DMS114 treated with DMSO at 0.1 percent for 48 hours (cell line): ENCODE results near the gene SLN.
"Not testable (repeated sequence)": the region's sequence is repeated elsewhere in the genome, so short reads cannot be mapped to it uniquely, and the experiment has no call there.

Experiments used
- DNase-seq: peaks from one replicate; lab custom pipeline; 2025; ENCODE audit not compliant: unreplicated experiment; lab: John Stamatoyannopoulos, UW

Gene SLN

DNA sequence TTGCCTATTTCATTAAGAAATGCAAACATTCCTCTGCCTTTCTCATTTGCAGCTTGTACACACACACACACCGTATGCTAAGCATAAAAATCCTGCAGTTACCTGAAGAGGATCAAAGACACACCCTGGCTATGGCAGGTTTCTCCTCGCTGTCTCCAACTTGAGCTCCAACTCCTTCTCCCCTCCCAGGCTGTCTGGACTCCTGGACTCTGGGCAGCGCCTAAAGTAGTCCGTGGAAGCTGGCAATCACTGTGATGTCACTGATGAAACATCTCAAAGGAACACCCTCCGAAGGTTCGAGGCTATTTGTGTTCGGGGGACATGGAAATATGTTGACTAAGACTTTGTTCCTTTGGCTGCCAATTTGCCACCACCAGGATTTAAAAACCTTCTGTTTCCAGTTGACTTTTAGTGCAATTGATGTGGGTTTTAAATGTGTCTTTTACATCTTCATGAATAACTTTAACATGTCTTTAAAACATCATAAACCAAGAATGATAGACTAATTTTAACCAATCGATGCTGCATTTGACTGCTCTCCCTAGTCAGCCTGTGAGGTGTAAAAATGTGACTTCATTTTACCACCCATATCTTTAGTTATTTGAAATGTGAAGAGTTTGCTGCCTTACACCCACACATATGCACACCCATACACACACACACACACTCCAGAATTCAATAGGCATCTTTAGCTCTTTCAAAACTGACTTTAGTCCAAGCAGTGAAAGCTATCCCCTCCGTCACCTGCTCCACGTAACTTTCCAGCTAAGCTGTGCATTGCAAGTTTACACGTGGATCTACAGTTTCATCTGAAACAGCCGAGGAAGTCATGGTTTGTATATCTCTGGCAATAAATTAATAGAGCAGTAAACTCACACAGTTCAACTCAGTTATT is at the start of gene SLN:
Gene SLN (minus strand): TSS at position 196 of the 895 bp plus-strand sequence.
- no peak for DNase-seq

DNA sequence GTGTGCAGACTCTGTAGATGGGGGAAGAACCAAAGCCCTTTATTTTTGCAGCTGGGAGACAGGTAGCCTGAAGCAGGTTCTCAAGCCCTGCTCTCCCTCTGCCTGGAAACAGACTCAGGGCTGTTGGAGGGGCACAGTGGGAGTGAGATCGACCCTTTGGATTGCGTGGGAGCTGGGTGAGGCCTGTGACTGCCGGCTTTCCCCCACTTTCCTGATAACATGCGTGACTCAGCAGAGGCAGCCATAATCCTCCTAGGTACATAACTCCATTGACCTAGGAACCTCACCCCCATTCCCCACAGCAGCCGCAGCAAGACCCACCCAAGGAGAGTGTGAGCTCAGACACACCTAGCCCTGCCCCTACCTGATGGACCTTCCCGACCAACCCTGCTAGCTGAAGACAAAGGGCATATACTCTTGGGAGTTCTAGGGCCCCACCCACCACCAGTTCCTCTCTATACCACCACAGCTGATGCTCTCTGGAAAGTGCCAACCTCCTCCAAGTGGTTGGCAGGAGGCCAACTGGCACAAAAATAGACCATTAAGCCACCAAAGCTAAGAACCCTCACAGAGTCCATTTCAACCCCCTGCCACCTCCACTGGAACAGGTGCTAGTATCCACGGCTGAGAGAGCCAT is 47.0 kb upstream of the SLN start:
- DNase-seq, result not testable (repeated sequence)

DNA sequence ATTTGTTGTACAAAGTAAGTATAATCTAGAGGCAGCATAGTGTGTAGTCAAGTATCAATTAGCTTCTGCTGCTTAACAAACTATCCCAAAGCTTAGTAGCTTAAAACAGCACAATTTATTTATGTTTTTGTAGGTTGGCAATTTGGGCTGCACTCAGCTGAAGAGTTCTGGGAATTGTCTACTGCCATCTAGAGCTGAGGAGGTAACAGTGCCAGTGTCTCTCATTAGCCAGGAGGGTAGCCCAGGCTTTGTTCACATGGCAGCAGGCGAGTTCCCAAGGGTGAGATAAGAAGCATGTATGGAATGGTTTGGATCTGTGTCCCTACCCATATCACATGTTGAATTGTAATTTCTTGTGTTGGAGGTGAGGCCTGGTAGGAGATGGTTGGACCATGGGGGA is 45.8 kb upstream of the SLN start:
- DNase-seq, result no peak

DNA sequence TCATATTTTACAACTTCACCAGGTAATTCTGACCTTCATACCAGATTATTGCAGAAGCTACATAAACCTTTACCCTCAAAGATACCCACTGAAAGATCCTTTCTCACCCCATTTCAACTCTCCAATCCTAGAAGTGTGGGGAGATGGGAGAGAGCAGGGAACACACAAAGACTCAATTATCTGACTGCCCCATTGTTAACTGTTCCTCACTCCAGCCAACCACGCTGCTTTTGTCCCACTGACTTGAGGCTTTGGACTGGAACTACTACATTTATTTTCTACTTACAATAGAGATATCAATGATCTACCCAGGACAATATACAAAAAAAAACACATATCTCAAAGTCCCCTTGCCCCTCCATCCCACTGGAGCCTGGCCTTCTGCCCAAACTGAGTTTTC is 44.7 kb upstream of the SLN start:
- no peak for DNase-seq

DNA sequence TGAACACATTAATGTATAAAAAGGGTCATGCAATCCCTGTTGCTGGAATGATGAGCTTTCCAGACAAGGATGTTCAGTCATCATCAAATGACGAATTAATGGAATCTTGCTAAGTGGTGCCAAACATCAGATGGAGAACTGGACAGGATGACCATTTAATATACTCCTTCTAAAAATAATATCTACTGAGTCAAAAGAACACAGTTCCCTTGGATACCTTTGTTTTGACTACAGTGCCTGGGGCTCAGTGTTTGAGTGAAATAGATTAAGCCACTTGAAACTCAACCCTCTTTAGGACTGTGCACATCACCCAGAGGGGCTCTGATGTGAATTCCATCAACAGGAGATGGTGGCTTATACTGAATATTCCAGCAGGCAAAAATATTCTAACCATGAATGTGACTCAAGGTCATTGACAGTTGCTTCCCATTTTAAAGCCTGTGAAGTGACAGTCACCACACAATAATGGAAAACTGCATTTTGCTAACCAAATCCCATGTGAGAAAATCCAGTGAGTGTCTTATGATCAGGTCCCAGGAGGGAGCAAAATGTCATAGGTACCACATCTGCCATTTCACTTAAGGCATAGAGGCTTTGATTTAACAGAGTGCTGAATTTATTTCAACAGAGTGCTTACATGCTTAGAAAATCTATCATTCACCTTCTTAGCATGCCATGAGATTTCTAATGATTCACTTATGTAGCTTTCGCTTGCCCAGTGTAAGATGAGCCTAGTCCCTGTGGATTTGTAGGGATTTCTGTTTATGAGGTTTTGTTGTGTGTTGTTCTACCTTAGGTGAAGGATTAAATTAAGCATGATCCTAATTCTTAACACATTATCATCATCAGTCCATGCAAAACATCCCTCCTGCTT is 41.3 kb upstream of the SLN start:
- no peak for DNase-seq

DNA sequence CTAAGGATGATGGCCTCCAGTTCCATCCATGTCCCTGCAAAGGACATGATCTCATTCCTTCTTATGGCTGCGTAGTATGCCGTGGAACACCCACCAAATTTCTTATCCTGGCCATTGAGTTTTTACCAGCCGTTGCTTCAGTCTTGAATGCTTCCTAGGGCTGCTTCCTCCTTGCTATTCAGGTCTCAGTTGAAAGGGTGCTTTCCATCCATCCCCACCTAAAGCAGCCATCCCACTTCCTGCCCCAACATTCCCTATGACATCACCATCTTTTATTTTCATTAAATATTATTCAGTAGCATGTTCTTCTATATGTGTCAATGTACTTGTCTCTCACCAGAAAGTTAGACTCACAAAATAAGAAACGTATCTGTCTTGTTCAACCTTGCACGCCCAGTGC is 40.7 kb upstream of the SLN start:
- no peak for DNase-seq

DNA sequence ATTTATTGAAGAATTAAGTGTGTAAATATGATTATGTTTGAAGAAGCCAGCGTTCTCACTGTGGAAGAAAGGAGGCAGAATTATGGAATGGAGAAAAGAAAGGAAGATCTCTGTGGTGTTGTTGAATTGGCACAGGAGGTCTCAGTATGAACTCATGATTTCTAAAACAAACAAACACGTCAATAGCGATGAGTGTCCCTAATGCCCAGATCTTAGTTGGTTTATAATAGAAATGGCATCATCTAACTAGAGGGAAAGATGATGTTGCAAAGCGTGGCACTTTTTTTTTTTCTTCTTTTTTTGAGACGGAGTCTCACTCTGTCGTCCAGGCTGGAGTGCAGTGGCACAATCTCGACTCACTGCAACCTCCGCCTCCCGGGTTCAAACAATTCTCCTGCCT is 39.2 kb upstream of the SLN start:
- DNase-seq, result no peak

DNA sequence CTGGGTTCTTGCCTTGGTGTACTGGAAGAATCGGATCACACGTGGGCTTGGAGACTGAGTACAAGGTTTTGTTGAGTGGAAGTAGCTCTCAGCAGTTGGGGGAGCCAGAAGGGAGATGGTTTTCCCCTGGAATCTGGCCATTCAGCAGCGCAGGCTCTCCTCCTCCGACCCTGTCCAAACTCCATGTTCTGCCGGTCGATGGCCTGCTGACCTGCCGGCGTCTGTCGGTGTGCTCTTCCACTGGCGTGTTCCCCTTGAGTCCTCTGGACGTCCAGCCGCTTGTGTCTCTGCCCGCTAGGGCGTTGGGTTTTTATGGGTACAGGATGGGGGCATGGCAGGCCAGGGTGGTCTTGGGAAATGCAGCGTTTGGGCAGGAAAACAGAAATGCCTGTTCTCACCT is 38.5 kb upstream of the SLN start:
- no peak for DNase-seq

DNA sequence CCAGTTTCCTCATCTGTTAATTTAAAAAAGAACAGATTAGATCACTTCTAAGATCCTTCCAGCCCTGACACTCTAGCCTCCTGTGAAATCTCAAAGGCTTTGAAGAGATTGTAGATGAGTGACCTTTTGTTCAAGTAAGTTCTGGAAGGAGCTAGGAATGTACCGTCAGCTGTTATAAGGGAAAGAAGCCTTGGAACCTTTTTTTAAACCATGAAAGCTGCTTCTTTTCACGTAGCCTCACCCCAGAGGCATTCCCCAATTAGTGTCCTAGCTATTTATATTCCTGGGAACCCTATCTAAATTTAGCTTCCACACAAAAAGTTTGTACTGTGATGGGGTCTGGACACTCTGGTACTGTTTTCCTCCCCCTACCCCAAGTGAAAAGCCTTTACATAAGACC is 35.8 kb upstream of the SLN start:
- no peak for DNase-seq

DNA sequence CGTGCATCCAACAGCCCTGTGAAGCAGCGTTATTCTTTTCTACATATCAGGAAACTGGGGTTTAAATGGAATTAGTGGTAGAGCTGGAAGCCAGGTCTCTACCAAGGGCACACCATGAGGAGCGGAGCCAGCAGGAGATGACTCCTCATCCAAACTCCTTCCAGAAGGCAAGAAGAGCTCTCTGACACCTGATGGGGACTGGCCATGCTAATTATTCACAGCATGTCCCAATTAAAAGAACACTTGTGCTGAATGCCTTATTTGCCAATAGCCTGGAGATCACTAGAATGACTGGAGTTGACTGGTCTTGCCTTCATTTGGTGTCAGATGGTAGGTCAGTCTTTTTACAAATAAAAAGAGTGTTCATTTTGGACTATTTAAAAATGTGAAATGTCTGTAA is 32.9 kb upstream of the SLN start:
- DNase-seq, result no peak

DNA sequence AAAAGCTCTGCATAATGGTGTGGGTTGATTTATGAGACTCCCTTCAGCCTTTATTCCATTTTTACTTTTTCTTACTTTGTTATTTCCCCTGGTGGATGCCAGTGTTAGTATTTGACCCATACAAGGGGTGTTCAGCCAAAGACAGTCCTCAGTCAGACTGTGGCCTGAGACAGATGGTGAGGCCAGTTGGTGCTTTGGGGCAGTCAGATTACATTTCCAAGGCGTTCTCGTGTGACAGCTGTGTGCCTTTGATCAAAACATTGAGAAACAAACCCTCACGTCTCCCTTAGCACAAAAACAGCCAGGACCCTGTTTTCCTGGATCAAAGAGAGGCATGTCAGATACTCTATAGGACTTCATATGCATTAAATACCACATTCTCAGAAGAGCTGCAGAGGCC is 31.3 kb upstream of the SLN start:
- DNase-seq, result no peak

DNA sequence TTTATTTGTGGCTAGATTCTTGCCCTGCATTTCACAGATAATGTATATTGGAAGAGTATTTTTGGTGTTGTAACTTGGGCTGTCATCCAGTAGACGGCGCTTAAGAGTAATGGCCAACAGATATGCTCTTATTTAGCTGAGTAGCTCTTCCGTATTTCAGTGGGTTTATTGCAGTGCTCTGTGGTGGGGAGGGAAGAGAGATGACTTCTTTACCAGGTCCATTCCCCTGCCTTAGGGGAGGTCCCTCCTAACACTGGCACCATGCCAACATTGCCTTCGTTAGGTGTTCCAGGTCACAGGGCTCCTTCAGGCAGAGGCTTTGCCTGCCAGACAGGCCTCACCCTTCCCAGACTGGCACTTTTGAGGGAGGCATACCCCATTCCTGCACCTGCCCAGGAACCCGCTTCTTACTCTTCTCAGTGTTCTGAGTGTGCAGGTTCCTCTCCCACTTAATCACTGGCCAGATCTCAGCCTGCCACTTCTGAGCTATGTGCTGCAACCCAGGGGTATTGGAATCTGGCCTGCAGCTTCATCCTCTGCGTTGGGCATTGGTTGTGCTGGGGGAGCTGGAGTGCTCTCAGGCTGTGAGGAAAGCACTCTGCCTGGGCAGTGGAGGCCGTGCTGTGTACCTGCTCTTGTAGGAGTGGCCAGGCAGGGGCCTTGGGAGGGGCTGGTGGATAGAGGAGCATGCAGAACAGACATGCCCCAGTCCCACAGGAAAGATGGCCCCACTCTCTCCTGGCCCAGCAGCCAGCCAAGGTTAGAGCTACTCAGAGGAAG is 29.4 kb upstream of the SLN start:
- no peak for DNase-seq

DNA sequence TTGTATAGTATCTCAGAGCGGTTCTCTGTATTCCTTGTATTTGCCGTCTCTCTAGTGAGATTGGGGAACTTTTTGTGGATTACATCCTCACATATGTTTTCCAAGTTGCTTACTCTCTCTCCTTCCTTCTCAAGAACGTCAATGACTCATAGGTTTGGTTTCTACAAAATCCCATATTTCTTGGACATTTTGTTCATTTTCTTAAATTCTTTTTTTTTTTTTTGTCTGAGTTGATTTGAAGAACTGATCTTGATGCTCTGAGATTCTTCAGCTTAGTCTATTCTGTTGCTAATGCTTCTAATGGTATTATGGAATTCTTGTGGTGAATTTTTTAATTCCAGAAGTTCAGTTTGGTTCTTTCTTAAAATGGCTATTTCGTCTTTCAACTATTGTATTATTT is 28.4 kb upstream of the SLN start:
- no peak for DNase-seq

DNA sequence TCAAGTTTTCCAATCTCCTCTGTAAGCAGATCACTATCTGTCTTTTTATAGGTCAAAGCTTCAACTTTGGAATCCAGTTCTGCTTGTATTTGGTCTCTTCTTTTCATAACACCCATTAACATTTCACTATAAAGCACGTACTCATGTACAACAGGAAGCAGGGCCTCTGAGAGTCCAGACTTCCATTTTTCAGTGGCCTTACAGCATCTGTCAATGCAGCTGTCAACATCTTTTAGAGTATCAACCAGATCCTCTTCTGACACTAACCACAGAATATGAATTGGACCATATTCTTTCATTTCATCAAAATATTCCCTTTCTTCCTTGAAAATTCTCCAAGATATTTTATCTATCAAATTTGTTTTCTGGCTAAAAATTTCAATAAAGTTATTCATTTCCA is 24.7 kb upstream of the SLN start:
- DNase-seq, result no peak

DNA sequence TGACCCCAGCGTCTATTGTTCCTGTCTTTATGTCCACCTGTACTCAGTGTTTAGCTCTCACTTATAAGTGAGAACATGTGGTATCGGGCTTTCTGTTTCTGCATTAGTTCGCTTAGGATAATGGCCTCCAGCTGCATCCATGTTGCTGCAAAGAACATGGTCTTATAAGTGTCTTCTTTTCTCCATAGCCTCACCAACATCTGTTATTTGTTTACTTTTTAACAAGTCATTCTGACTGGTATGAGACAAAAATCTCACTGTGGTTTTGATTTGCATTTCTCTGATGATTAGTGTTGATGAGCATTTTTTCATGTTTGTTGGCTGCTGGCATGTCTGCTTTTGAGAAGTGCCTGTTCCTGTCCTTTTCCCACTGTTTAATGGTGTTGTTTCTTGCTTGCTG is 21.7 kb upstream of the SLN start:
- DNase-seq, result no peak

DNA sequence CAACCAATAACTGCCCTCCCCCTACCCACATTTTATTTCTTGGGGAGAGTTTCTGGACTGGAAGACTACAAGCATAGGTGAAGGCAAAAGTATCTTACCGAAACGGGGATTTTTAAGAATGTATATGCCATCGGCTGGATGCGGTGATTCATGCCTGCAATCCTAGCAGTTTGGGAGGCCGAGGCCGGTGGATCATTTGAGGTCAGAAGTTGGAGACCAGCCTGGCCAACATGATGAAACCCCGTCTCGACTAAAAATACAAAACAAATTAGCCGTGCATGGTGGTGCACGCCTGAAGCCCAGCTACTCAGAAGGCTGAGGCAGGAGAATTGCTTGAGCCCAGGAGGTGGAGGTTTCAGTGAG is 20.8 kb upstream of the SLN start:
- no peak for DNase-seq

DNA sequence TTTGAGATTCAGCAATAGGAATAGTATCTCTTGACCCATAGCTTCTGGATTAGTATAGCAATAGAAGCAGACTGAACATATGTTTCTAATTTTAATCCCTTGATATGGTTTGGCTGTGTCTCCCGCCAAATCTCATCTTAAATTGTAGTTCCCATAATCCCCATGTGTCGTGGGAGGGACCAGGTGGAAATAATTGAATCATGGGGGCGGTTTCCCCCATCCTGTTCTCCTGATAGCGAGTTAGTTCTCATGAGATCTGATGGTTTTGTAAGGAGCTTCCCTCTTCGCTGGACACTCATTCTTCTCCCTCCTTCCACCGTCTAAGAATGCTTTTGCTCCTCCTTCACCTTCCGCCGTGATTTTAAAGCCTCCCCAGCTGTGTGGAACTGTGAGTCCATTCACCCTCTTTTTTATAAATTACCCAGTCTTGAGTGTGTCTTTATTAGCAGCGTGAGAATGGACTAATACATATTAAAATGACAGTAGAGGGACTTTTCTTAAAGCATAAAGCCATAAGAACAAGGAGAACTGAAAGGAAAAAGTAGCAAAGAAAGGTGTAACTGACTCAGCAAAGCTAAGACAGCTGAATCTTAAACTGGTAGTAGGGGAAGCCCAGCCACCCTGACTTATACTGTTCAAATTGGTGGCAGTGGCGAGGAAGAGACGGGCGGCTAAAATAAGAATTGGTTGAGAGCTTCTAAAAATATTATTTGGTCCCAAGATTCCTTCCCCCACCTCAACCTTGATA is 20.3 kb upstream of the SLN start:
- DNase-seq, result no peak

DNA sequence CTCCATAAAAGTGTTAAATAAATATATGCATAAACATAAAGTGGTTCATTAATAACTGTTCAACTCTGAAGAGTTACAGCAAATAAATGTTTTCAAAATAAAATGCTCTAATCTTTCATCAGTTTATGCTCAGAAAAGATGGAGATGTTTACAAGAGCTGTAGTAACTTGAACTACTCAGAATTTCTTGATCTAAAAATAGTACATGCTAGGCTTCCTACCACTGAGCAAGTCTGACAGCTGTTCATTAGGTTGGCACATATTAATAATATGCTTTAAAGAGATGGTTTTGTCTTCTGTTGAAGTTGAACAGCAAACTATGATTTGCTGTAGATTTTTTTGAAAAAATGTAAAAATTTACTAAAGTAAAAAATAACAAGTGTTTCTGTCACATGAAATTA is 10.8 kb upstream of the SLN start:
- no peak for DNase-seq

DNA sequence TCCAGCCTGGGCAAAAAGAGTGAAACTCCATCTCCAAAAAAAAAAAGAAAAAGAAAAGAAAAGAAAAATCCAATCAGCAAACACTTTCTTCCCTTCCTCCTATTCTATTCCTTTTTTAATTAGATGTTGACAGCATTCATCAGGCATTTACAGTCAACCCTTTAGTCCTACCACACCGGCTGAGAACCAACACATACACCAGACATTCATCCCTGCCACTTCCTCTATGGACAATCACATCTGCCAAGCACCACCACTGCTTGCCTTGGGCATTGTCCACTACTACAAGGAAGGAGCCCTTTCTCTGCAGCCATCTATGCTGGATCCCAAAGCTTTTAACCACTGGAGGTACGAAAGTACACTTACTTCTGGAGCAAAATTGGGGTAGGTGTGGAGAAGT is 9.4 kb upstream of the SLN start:
- no peak for DNase-seq

DNA sequence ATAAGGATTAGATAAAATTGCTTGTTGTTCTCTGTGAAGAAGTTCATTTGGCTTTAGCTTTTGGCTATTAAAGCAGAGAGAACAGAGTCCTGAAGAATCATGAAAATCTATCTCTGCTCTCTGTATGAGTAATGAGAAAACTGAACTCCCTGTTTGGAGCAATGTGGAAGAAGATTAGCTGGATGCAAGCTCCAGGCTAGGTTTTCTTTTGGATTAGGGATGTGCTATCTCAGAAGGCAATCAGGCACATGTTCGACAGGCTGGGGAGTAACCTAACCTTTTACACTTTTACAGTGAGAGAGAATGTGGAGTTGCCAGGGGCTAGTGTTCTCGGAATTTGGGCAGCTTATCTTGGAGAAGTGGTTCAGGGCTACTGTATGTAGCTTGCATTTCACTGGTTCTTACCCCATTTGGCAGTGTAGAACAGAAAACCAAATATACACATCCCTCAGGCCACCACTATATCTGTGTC is 8.5 kb upstream of the SLN start:
- no peak for DNase-seq
